ENCODE data around the gene GSTM3. TPM values are rescaled to one million over a fixed set of nuclear protein-coding genes. Genes with fewer than 3 reads are reported as not detected.

The GSTM3 gene
- total and polyA plus RNA-seq, 2 experiments from 2014 or later: 3.1 to 4.1 TPM

- Histone ChIP-seq H3K27ac (ENCODE audit: low read depth) (no peak overlapping the region), H3K79me2 (replicated peaks; ENCODE audit: insufficient read depth) (no peaks in the 10 kb centered on the region), H3K4me2 (no peak overlapping the region), H3F3A (replicated peaks; ENCODE audit: low read depth) (no peaks in the 10 kb centered on the region), H2AFZ (no peak overlapping the region), H3K27me3 (ENCODE audit: insufficient read depth) (no peaks in the 10 kb centered on the region), H3K36me3 (ENCODE audit: insufficient read depth) (no peaks in the 10 kb centered on the region), H3K4me1 (ENCODE audit: insufficient read depth) (no peaks in the 10 kb centered on the region), H3K4me3 (no peak overlapping the region), H4K20me1 (replicated peaks; ENCODE audit: insufficient read depth) (no peaks in the 10 kb centered on the region), H3K9me2 (ENCODE audit: insufficient read depth) (no peaks in the 10 kb centered on the region)
- H3K4me3 Mint-ChIP-seq: no peak overlapping the region
- no peaks in the 10 kb centered on the region; the same call in 2 of the 3 replicates for H3K36me3 Mint-ChIP-seq (ENCODE audit: low read depth)
- no peaks in the 10 kb centered on the region; the same call in 2 of the 3 replicates for H3K9me3 Mint-ChIP-seq
- ATAC-seq: no peak
- peaks cover 8% of the 10 kb centered on the region for H3K27me3 Mint-ChIP-seq (ENCODE audit: insufficient read depth, low read depth, poor library complexity)
- TF ChIP-seq POLR2AphosphoS5 (IDR thresholded peaks at IDR 0.05; ENCODE audit: low read depth): no peak
- no peak for TF ChIP-seq ETS1 (IDR thresholded peaks at IDR 0.05)
- no peak for TF ChIP-seq EZH2phosphoT487 (IDR thresholded peaks at IDR 0.05; ENCODE audit: unreplicated experiment)
- no peak for TF ChIP-seq ZNF331 (CRISPR knock-in tag; IDR thresholded peaks at IDR 0.05; ENCODE audit: low read depth)
- no peak for TF ChIP-seq ZNF114 (CRISPR knock-in tag; IDR thresholded peaks at IDR 0.05)
- no peak for TF ChIP-seq EZH2 (IDR thresholded peaks at IDR 0.05; ENCODE audit: low read depth, unreplicated experiment)
- TF ChIP-seq JUNB (IDR thresholded peaks at IDR 0.05; ENCODE audit: unreplicated experiment): no peak
- no peak for TF ChIP-seq STAT1 (IDR thresholded peaks at IDR 0.05; ENCODE audit: unreplicated experiment)
- TF ChIP-seq CREB1 (CRISPR knock-in tag; IDR thresholded peaks at IDR 0.05; ENCODE audit: low read depth): no peak
- no peak for TF ChIP-seq NANOG (IDR thresholded peaks at IDR 0.05; ENCODE audit: borderline replicate concordance)
- no peak for TF ChIP-seq CTCF (conservative IDR thresholded peaks at IDR 0.05; ENCODE audit: low read depth in 2 of 2)
- no peak for TF ChIP-seq REST (IDR thresholded peaks at IDR 0.05; ENCODE audit: unreplicated experiment)
- no peak for TF ChIP-seq ZNF462 (CRISPR knock-in tag; IDR thresholded peaks at IDR 0.05)
- peaks cover 5% of the 10 kb centered on the region for H3K4me1 Mint-ChIP-seq
- no peak overlapping the region for H3K27ac Mint-ChIP-seq
- no peak for DNase-seq (ENCODE audit: low spot score)
These were observed 17.3 kb upstream of the GSTM3 start for GRCh38 chr1:109757936-109758786.

Measured in GM23338 (cell line).